Panc1 (cell line): ENCODE data around the gene MTO1.

ENCODE experiments used
- CTCF ChIP-seq: fragments of 450-650 bp; IDR thresholded peaks from 2 replicates; pipeline ENCODE4 v1.5.1; 2017; ENCODE audit warnings: mild to moderate bottlenecking
- POLR2AphosphoS5 ChIP-seq: IDR thresholded peaks from 2 replicates; pipeline ENCODE4 v1.6.1; 2012; ENCODE audit warnings: mild to moderate bottlenecking, low read depth, low read length, moderate library complexity
- REST ChIP-seq, 2 experiments: IDR thresholded peaks; 2 replicates each; pipeline ENCODE4 v1.6.1; 2011 to 2012; ENCODE audit warnings: low read depth in 2 of 2, control low read depth in 1 of 2, low read length in 1 of 2, mild to moderate bottlenecking in 1 of 2, moderate library complexity in 1 of 2; ENCODE audit not compliant: insufficient read depth in 1 of 2
- SIN3A ChIP-seq: IDR thresholded peaks from 2 replicates; pipeline ENCODE4 v1.6.1; 2012; ENCODE audit warnings: low read depth, mild to moderate bottlenecking, low read length, moderate library complexity, borderline replicate concordance; ENCODE audit not compliant: insufficient read depth
- TCF7L2 ChIP-seq: IDR thresholded peaks from 2 replicates; pipeline ENCODE4 v1.6.1; 2011; ENCODE audit warnings: mild to moderate bottlenecking, low read depth, low read length, inconsistent platforms

GRCh38 chr6:73515204-73515655, 53.7 kb downstream of the MTO1 start:
- TF ChIP-seq CTCF = no peak; the same call in 1 of the 2 replicates
- TF ChIP-seq SIN3A = 0 out of 2 replicates have a peak, but pooled peaks have one; percentile 44
- no peak for TF ChIP-seq REST (IDR thresholded peaks at IDR 0.05; ENCODE audit: insufficient read depth in 1 of 2, low read depth in 2 of 2, low read length in 1 of 2)
- TF ChIP-seq POLR2AphosphoS5 = no peak; the same call in 1 of the 2 replicates
- no peak for TF ChIP-seq TCF7L2
